IMR-90 (cell line): ENCODE measurements around the gene GPER1. TPM values are rescaled to one million over a fixed set of nuclear protein-coding genes. Genes with fewer than 3 reads are reported as not detected.

Experiments
- ATAC-seq: fragments of 200-7000 bp; cut with Tn5 transposase; 2 replicates; pipeline ENCODE4 v1.9.1; 2020; ENCODE audit warnings: low read depth, mild to moderate bottlenecking, moderate library complexity
- BruUV-seq: library from RNA; stranded (reverse); fragments of 400-500 nt; replicated peaks from 2 replicates; lab custom pipeline; 2021; lab: Mats Ljungman, UMichigan
- CTCF ChIA-PET: fragments of 300-600 bp; formaldehyde crosslinking; extraction: SDS; loops from one replicate; lab custom pipeline; 2021; ENCODE audit warnings: antibody characterized with exemption; lab: Yijun Ruan, JAX
- POLR2A ChIA-PET: fragments of 300-600 bp; sonication (Branson Sonifier 250); formaldehyde crosslinking; loops from one replicate; lab custom pipeline; 2022; ENCODE audit warnings: antibody characterized with exemption; ENCODE audit not compliant: unreplicated experiment; lab: Charles Lee
- DNase-seq: peaks from one replicate; pipeline ENCODE4 v3.0.0; 2013
- H2AFZ ChIP-seq: replicated peaks from 2 replicates; pipeline ENCODE3; 2013; ENCODE audit warnings: low read length, mild to moderate bottlenecking; ENCODE audit not compliant: poor library complexity
- H2AK5ac ChIP-seq: 2 replicates; pipeline ENCODE4 v1.6.1; 2013; ENCODE audit warnings: low read depth, low read length, inconsistent platforms
- H2AK9ac ChIP-seq: replicated peaks from 2 replicates; pipeline ENCODE3; 2013; ENCODE audit warnings: mild to moderate bottlenecking, low read depth, low read length, moderate library complexity; ENCODE audit not compliant: poor library complexity
- H2BK120ac ChIP-seq: 2 replicates; pipeline ENCODE4 v1.6.1; 2013; ENCODE audit warnings: low read depth, low read length, inconsistent platforms
- H2BK15ac ChIP-seq: 3 replicates; pipeline ENCODE4 v1.6.1; 2013; ENCODE audit warnings: low read depth, low read length, inconsistent platforms
- H2BK20ac ChIP-seq: 2 replicates; pipeline ENCODE4 v1.6.1; 2013; ENCODE audit warnings: low read depth, mild to moderate bottlenecking, inconsistent platforms, low read length, moderate library complexity
- H2BK5ac ChIP-seq: 2 replicates; pipeline ENCODE4 v1.6.1; 2013; ENCODE audit warnings: mild to moderate bottlenecking, low read depth, low read length, inconsistent platforms; ENCODE audit not compliant: poor library complexity, severe bottlenecking
- H3K14ac ChIP-seq: replicated peaks from 2 replicates; pipeline ENCODE4 v1.6.1; 2013; ENCODE audit warnings: low read depth, low read length, inconsistent platforms
- H3K18ac ChIP-seq: 2 replicates; pipeline ENCODE4 v1.6.1; 2013; ENCODE audit warnings: low read depth, low read length, control low read depth
- H3K23ac ChIP-seq: 2 replicates; pipeline ENCODE4 v1.6.1; 2013; ENCODE audit warnings: low read depth, low read length, inconsistent platforms
- H3K27ac ChIP-seq: 2 replicates; pipeline ENCODE4 v1.5.1; 2013; ENCODE audit warnings: mild to moderate bottlenecking, control low read depth, low read length; ENCODE audit not compliant: insufficient read depth
- H3K27me3 ChIP-seq: 2 replicates; pipeline ENCODE4 v1.6.1; 2013; ENCODE audit warnings: low read length; ENCODE audit not compliant: control insufficient read depth, insufficient read depth
- H3K36me3 ChIP-seq: 2 replicates; pipeline ENCODE4 v1.6.1; 2013; ENCODE audit warnings: low read length, mixed read lengths; ENCODE audit not compliant: control insufficient read depth, insufficient read depth
- H3K4ac ChIP-seq: 2 replicates; pipeline ENCODE4 v1.6.1; 2013; ENCODE audit warnings: low read depth, low read length, inconsistent platforms
- H3K4me1 ChIP-seq: 2 replicates; pipeline ENCODE4 v1.6.1; 2013; ENCODE audit warnings: low read length, mixed read lengths; ENCODE audit not compliant: control insufficient read depth, insufficient read depth
- H3K4me2 ChIP-seq: 2 replicates; pipeline ENCODE4 v1.6.1; 2013; ENCODE audit warnings: low read depth, mild to moderate bottlenecking, control low read depth, low read length, moderate library complexity
- H3K4me3 ChIP-seq: 2 replicates; pipeline ENCODE4 v1.5.1; 2013; ENCODE audit warnings: low read depth, mild to moderate bottlenecking, control low read depth, low read length, moderate library complexity; ENCODE audit not compliant: insufficient read depth
- H3K56ac ChIP-seq: 2 replicates; pipeline ENCODE4 v1.6.1; 2013; ENCODE audit warnings: low read length, inconsistent platforms; ENCODE audit not compliant: insufficient read depth; ENCODE audit errors: extremely low read depth
- H3K79me1 ChIP-seq, 2 experiments: 2 replicates each; pipeline ENCODE4 v1.6.1; 2013; ENCODE audit warnings: low read length in 2 of 2, inconsistent platforms in 1 of 2, low read depth in 1 of 2
- H3K9ac ChIP-seq: 2 replicates; pipeline ENCODE4 v1.6.1; 2013; ENCODE audit warnings: low read depth, low read length, control low read depth
- H3K9me1 ChIP-seq: 2 replicates; pipeline ENCODE4 v1.6.1; 2013; ENCODE audit warnings: low read length, inconsistent platforms; ENCODE audit not compliant: insufficient read depth
- H3K9me3 ChIP-seq: 2 replicates; pipeline ENCODE4 v1.6.1; 2013; ENCODE audit warnings: low read length; ENCODE audit not compliant: control insufficient read depth, insufficient read depth
- H4K20me1 ChIP-seq: 2 replicates; pipeline ENCODE4 v1.6.1; 2013; ENCODE audit warnings: low read length, inconsistent platforms; ENCODE audit not compliant: insufficient read depth
- H4K5ac ChIP-seq: 2 replicates; pipeline ENCODE4 v1.6.1; 2013; ENCODE audit warnings: mild to moderate bottlenecking, low read depth, low read length, control low read depth
- H4K8ac ChIP-seq, 2 experiments: 2 replicates each; pipeline ENCODE4 v1.6.1; 2013; ENCODE audit warnings: low read depth in 2 of 2, low read length in 2 of 2, control low read depth in 1 of 2, inconsistent platforms in 1 of 2
- H4K91ac ChIP-seq: 2 replicates; pipeline ENCODE4 v1.6.1; 2013; ENCODE audit warnings: low read depth, low read length, inconsistent platforms; ENCODE audit not compliant: insufficient read depth
- BHLHE40 ChIP-seq: fragments of 150-350 bp; IDR thresholded peaks from 2 replicates; pipeline ENCODE4 v1.6.1; 2016; ENCODE audit warnings: mild to moderate bottlenecking, low read depth, low read length
- CEBPB ChIP-seq: IDR thresholded peaks from 2 replicates; pipeline ENCODE4 v1.6.1; 2012; ENCODE audit warnings: low read depth, low read length, improper control_type of control experiment
- CHD1 ChIP-seq: IDR thresholded peaks from 2 replicates; pipeline ENCODE4 v1.6.1; 2012; ENCODE audit warnings: low read depth, low read length, improper control_type of control experiment
- FOS ChIP-seq: fragments of 150-350 bp; IDR thresholded peaks from 2 replicates; pipeline ENCODE4 v1.6.1; 2016; ENCODE audit warnings: low read depth, low read length
- MAFK ChIP-seq: IDR thresholded peaks from 2 replicates; pipeline ENCODE4 v1.6.1; 2012; ENCODE audit warnings: low read depth, low read length, improper control_type of control experiment
- MAZ ChIP-seq: IDR thresholded peaks from 2 replicates; pipeline ENCODE4 v1.6.1; 2012; ENCODE audit warnings: low read depth, mild to moderate bottlenecking, low read length, improper control_type of control experiment, moderate library complexity, borderline replicate concordance
- MXI1 ChIP-seq: IDR thresholded peaks from 2 replicates; pipeline ENCODE4 v1.6.1; 2012; ENCODE audit warnings: low read depth, mild to moderate bottlenecking, low read length, moderate library complexity, borderline replicate concordance
- NFE2L2 ChIP-seq: fragments of 150-350 bp; IDR thresholded peaks from 2 replicates; pipeline ENCODE4 v1.6.1; 2016; ENCODE audit warnings: low read depth, mild to moderate bottlenecking, low read length
- POLR2A ChIP-seq: IDR thresholded peaks from 2 replicates; pipeline ENCODE4 v1.6.1; 2012; ENCODE audit warnings: mild to moderate bottlenecking, low read depth, low read length
- RAD21 ChIP-seq: IDR thresholded peaks from 2 replicates; pipeline ENCODE4 v1.6.1; 2012; ENCODE audit warnings: low read length, improper control_type of control experiment
- RCOR1 ChIP-seq: IDR thresholded peaks from 2 replicates; pipeline ENCODE4 v1.6.1; 2012; ENCODE audit warnings: mild to moderate bottlenecking, low read length, improper control_type of control experiment; ENCODE audit not compliant: insufficient replicate concordance
- RFX5 ChIP-seq: IDR thresholded peaks from 2 replicates; pipeline ENCODE4 v1.8.0; 2012; ENCODE audit warnings: low read depth, mild to moderate bottlenecking, low read length, moderate library complexity
- SMC3 ChIP-seq: fragments of 150-350 bp; IDR thresholded peaks from 2 replicates; pipeline ENCODE4 v1.6.1; 2016; ENCODE audit warnings: low read depth, mild to moderate bottlenecking, antibody characterized with exemption, low read length, moderate library complexity
- USF2 ChIP-seq: fragments of 150-350 bp; IDR thresholded peaks from 2 replicates; pipeline ENCODE4 v1.6.1; 2017; ENCODE audit warnings: mild to moderate bottlenecking, antibody characterized with exemption, low read length, low read depth
- WGBS, 2 experiments: methylation state at CpG; one replicate each; pipeline versions ENCODE4 v1.1.5 to v1.1.7; 2013; ENCODE audit warnings: missing lambda C conversion rate in 2 of 2; ENCODE audit not compliant: insufficient read length in 1 of 2; ENCODE audit errors: extremely low coverage in 2 of 2; 5-methylcytosine and 5-hydroxymethylcytosine counted together
- dilution Hi-C: fragments of 300-500 bp; cut with HindIII; formaldehyde crosslinking; loops from one replicate; pipeline ENCODE4 v1.14.3; 2018; ENCODE audit warnings: low sequenced_read_pairs; ENCODE audit not compliant: unreplicated experiment
- in situ Hi-C: fragments of 300-500 bp; cut with MboI; formaldehyde crosslinking; loops from 3 replicates; pipeline ENCODE4 v1.14.3; 2019; ENCODE audit warnings: low sequenced_read_pairs, inconsistent platforms, mixed read lengths
- intact Hi-C: fragments of 100-400 bp; cut with micrococcal nuclease; formaldehyde crosslinking; loops from 2 replicates; pipeline ENCODE4 v1.10.0; 2022
- polyA plus RNA-seq, 3 experiments: library from polyadenylated mRNA; depleted of rRNA; stranded (reverse); fragments of >200 nt; gene quantifications; 2 replicates each; pipeline ENCODE4 v1.2.3, GENCODE V29; 2012; ENCODE audit warnings: low replicate concordance in 1 of 3
- total RNA-seq: library from RNA; depleted of rRNA; stranded (reverse); fragments of >200 nt; gene quantifications from 2 replicates; pipeline ENCODE4 v1.2.3, GENCODE V29; 2012
- TF ChIP-seq, protein P1 (sequence below): fragments of 150-350 bp; IDR thresholded peaks from 2 replicates; pipeline ENCODE4 v1.6.1; 2016; ENCODE audit warnings: low read depth, mild to moderate bottlenecking, low read length, moderate library complexity, borderline replicate concordance
- TF ChIP-seq, protein P2 (sequence below): conservative IDR thresholded peaks from 2 replicates; pipeline ENCODE4 v1.5.1; 2012; ENCODE audit warnings: mild to moderate bottlenecking, low read depth, low read length, improper control_type of control experiment

The GPER1 gene
- total and polyA plus RNA-seq, 2 of the 4 experiments (the other 2 are of a cell fraction) = 2.0 to 5.8 TPM

GRCh38 chr7:1065263-1065584 is 22.7 kb upstream of the GPER1 start:
- peaks cover 0 to 9% of the 10 kb centered on the region in 2 experiments; a peak in 1 of 4 replicates for H3K79me1 ChIP-seq
- no peak for ATAC-seq
- H3K4ac ChIP-seq = no peak overlapping the region
- BruUV-seq = no TSS peak
- H3K27ac ChIP-seq = no peak overlapping the region
- no peak for TF ChIP-seq RFX5
- no peak for TF ChIP-seq CEBPB
- no peak for TF ChIP-seq POLR2A
- TF ChIP-seq RAD21 = no peak
- TF ChIP-seq MXI1 = no peak
- TF ChIP-seq, protein P1, sequence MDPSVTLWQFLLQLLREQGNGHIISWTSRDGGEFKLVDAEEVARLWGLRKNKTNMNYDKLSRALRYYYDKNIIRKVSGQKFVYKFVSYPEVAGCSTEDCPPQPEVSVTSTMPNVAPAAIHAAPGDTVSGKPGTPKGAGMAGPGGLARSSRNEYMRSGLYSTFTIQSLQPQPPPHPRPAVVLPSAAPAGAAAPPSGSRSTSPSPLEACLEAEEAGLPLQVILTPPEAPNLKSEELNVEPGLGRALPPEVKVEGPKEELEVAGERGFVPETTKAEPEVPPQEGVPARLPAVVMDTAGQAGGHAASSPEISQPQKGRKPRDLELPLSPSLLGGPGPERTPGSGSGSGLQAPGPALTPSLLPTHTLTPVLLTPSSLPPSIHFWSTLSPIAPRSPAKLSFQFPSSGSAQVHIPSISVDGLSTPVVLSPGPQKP = no peak
- TF ChIP-seq BHLHE40 = no peak
- TF ChIP-seq MAFK = no peak
- no peak for TF ChIP-seq SMC3
- TF ChIP-seq, protein P2, sequence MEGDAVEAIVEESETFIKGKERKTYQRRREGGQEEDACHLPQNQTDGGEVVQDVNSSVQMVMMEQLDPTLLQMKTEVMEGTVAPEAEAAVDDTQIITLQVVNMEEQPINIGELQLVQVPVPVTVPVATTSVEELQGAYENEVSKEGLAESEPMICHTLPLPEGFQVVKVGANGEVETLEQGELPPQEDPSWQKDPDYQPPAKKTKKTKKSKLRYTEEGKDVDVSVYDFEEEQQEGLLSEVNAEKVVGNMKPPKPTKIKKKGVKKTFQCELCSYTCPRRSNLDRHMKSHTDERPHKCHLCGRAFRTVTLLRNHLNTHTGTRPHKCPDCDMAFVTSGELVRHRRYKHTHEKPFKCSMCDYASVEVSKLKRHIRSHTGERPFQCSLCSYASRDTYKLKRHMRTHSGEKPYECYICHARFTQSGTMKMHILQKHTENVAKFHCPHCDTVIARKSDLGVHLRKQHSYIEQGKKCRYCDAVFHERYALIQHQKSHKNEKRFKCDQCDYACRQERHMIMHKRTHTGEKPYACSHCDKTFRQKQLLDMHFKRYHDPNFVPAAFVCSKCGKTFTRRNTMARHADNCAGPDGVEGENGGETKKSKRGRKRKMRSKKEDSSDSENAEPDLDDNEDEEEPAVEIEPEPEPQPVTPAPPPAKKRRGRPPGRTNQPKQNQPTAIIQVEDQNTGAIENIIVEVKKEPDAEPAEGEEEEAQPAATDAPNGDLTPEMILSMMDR = no peak
- no peak for TF ChIP-seq RCOR1
- TF ChIP-seq CHD1 = no peak
- no peak for TF ChIP-seq NFE2L2
- TF ChIP-seq FOS = no peak
- no peak for TF ChIP-seq USF2
- TF ChIP-seq MAZ = no peak
- WGBS, 2 experiments = 81% methylated on average over 10 of the region's 12 CpGs; no CpG with 5 or more reads in 1 of the 2 experiments
- H2BK120ac ChIP-seq = no peak overlapping the region
- no peaks in the 10 kb centered on the region for H3K9me1 ChIP-seq
- peaks cover 4% of the 10 kb centered on the region; the same call in 1 of the 2 replicates for H3K4me1 ChIP-seq
- H3K9ac ChIP-seq = no peak overlapping the region
- dilution Hi-C loops = no loop called here
- H3K4me2 ChIP-seq = no peak overlapping the region
- POLR2A ChIA-PET = no interaction called here
- H4K8ac ChIP-seq = no peak overlapping the region
- no peak overlapping the region for H2BK20ac ChIP-seq
- peak overlapping the region; percentile 60 for H2AFZ ChIP-seq
- no peak overlapping the region for H2AK9ac ChIP-seq
- no peak overlapping the region for H3K23ac ChIP-seq
- H4K91ac ChIP-seq = no peak overlapping the region
- H4K5ac ChIP-seq = no peak overlapping the region
- H3K27me3 ChIP-seq = no peaks in the 10 kb centered on the region; the same call in 1 of the 2 replicates
- no peaks in the 10 kb centered on the region for H3K9me3 ChIP-seq
- H3K4me3 ChIP-seq = no peak overlapping the region
- H2AK5ac ChIP-seq = no peak overlapping the region
- H3K18ac ChIP-seq = no peak overlapping the region
- H3K36me3 ChIP-seq = no peaks in the 10 kb centered on the region
- peaks cover 37% of the 10 kb centered on the region for H4K20me1 ChIP-seq
- in situ Hi-C loops = no loop called here
- intact Hi-C loops = loop anchor here (1.0 to 2.0 kb wide), 2 partner anchors 72 to 156 kb away; no protein-coding TSS in a partner anchor
- H2BK5ac ChIP-seq = no peak overlapping the region
- CTCF ChIA-PET = interaction anchor here (0.6 to 3.5 kb wide), 8 partner anchors 10 to 73 kb away, joined by 3 to 60 read pairs (median 4); a partner anchor contains a TSS
- H3K56ac ChIP-seq = no peak overlapping the region
- DNase-seq = no peak
- H3K14ac ChIP-seq = no peak overlapping the region
- no peak overlapping the region for H2BK15ac ChIP-seq
